ENCODE measurements around the gene EPHA4. TPM values are rescaled to one million over a fixed set of nuclear protein-coding genes. Genes with fewer than 3 reads are reported as not detected.

EPHA4 gene
- total and polyA plus RNA-seq, 2 experiments from 2014 or later: 24.4 to 42.2 TPM

- Histone ChIP-seq H2AFZ (no peak overlapping the region), H3K27ac (no peak overlapping the region), H3K27me3 (replicated peaks; ENCODE audit: insufficient read depth) (no peaks in the 10 kb centered on the region), H3K79me2 (ENCODE audit: insufficient read depth) (peaks cover 6% of the 10 kb centered on the region), H3K9me3 (ENCODE audit: low read depth) (no peaks in the 10 kb centered on the region), H3K36me3 (ENCODE audit: low read depth) (peaks cover 27% of the 10 kb centered on the region; the same call in 1 of the 2 replicates), H4K20me1 (ENCODE audit: insufficient read depth) (no peaks in the 10 kb centered on the region), H3K4me3 (no peak overlapping the region), H3F3A (ENCODE audit: insufficient read depth) (peaks cover 20% of the 10 kb centered on the region), H3K9me2 (ENCODE audit: insufficient read depth) (no peaks in the 10 kb centered on the region), H3K4me2 (ENCODE audit: unreplicated experiment) (no peak overlapping the region), H3K9ac (no peak overlapping the region), H3K4me1 (ENCODE audit: insufficient read depth) (peaks cover 19% of the 10 kb centered on the region)
- TF ChIP-seq EZH2 (IDR thresholded peaks at IDR 0.05; ENCODE audit: insufficient read depth, poor library complexity, severe bottlenecking) (no peak), EZH2phosphoT487 (IDR thresholded peaks at IDR 0.05; ENCODE audit: insufficient read depth, low read depth) (no peak)
- 97 to 100% methylated on average over 5 of the region's 5 CpGs for WGBS, 2 experiments (ENCODE audit: low coverage in 1 of 2, low lambda C conversion rate in 2 of 2, missing lambda C conversion rate in 2 of 2)
- DNase-seq: no peak
- in situ Hi-C loops (cut with MboI): no loop called here
These were observed 113.5 kb downstream of the EPHA4 start for GRCh38 chr2:221458578-221458977.

GRCh38 chr2:221455214-221455613 lies 116.9 kb downstream of the EPHA4 start:
- Histone ChIP-seq H3K9me3 (ENCODE audit: low read depth) (no peaks in the 10 kb centered on the region), H3F3A (ENCODE audit: insufficient read depth) (no peaks in the 10 kb centered on the region), H3K4me1 (ENCODE audit: insufficient read depth) (no peaks in the 10 kb centered on the region), H3K9ac (no peak overlapping the region), H2AFZ (no peak overlapping the region), H3K36me3 (ENCODE audit: low read depth) (peaks cover 34% of the 10 kb centered on the region), H3K27me3 (replicated peaks; ENCODE audit: insufficient read depth) (no peaks in the 10 kb centered on the region), H3K9me2 (ENCODE audit: insufficient read depth) (no peaks in the 10 kb centered on the region), H3K4me3 (no peak overlapping the region), H3K27ac (no peak overlapping the region), H4K20me1 (ENCODE audit: insufficient read depth) (no peaks in the 10 kb centered on the region), H3K79me2 (ENCODE audit: insufficient read depth) (peaks cover 6% of the 10 kb centered on the region; the same call in 1 of the 2 replicates), H3K4me2 (ENCODE audit: unreplicated experiment) (no peak overlapping the region)
- in situ Hi-C loops (cut with MboI): no loop called here
- no peak for DNase-seq
- TF ChIP-seq EZH2phosphoT487 (IDR thresholded peaks at IDR 0.05; ENCODE audit: insufficient read depth, low read depth): no peak
- no peak for TF ChIP-seq EZH2 (IDR thresholded peaks at IDR 0.05; ENCODE audit: insufficient read depth, poor library complexity, severe bottlenecking)
- 97% methylated on average over 6 of the region's 6 CpGs for WGBS, 2 experiments (ENCODE audit: low coverage in 1 of 2, low lambda C conversion rate in 2 of 2, missing lambda C conversion rate in 2 of 2)

- Histone ChIP-seq H3K9me3 (ENCODE audit: low read depth) (no peaks in the 10 kb centered on the region), H3K9ac (no peak overlapping the region), H3K4me1 (ENCODE audit: insufficient read depth) (no peaks in the 10 kb centered on the region), H3K36me3 (ENCODE audit: low read depth) (peaks cover 34% of the 10 kb centered on the region), H3K79me2 (ENCODE audit: insufficient read depth) (peaks cover 2% of the 10 kb centered on the region; the same call in 1 of the 2 replicates), H3K27me3 (replicated peaks; ENCODE audit: insufficient read depth) (no peaks in the 10 kb centered on the region), H3K9me2 (ENCODE audit: insufficient read depth) (no peaks in the 10 kb centered on the region), H3K4me2 (ENCODE audit: unreplicated experiment) (no peak overlapping the region), H2AFZ (no peak overlapping the region), H3K27ac (no peak overlapping the region), H4K20me1 (ENCODE audit: insufficient read depth) (no peaks in the 10 kb centered on the region), H3F3A (ENCODE audit: insufficient read depth) (no peaks in the 10 kb centered on the region), H3K4me3 (no peak overlapping the region)
- no peak for TF ChIP-seq EZH2 (IDR thresholded peaks at IDR 0.05; ENCODE audit: insufficient read depth, poor library complexity, severe bottlenecking)
- no peak for DNase-seq
- 95 to 98% methylated on average over 3 of the region's 3 CpGs for WGBS, 2 experiments (ENCODE audit: low coverage in 1 of 2, low lambda C conversion rate in 2 of 2, missing lambda C conversion rate in 2 of 2)
- in situ Hi-C loops (cut with MboI): no loop called here
These were observed 117.5 kb downstream of the EPHA4 start for GRCh38 chr2:221454459-221455105.

- Histone ChIP-seq H3F3A (ENCODE audit: insufficient read depth) (no peaks in the 10 kb centered on the region), H3K36me3 (ENCODE audit: low read depth) (peaks cover 33% of the 10 kb centered on the region), H3K4me1 (ENCODE audit: insufficient read depth) (no peaks in the 10 kb centered on the region), H3K9me2 (ENCODE audit: insufficient read depth) (no peaks in the 10 kb centered on the region), H3K27me3 (replicated peaks; ENCODE audit: insufficient read depth) (no peaks in the 10 kb centered on the region), H3K9ac (no peak overlapping the region), H3K79me2 (ENCODE audit: insufficient read depth) (no peaks in the 10 kb centered on the region), H4K20me1 (ENCODE audit: insufficient read depth) (no peaks in the 10 kb centered on the region), H3K4me3 (no peak overlapping the region), H3K27ac (no peak overlapping the region), H2AFZ (no peak overlapping the region), H3K4me2 (ENCODE audit: unreplicated experiment) (no peak overlapping the region), H3K9me3 (ENCODE audit: low read depth) (no peaks in the 10 kb centered on the region)
- TF ChIP-seq EZH2phosphoT487 (IDR thresholded peaks at IDR 0.05; ENCODE audit: insufficient read depth, low read depth) (no peak), EZH2 (IDR thresholded peaks at IDR 0.05; ENCODE audit: insufficient read depth, poor library complexity, severe bottlenecking) (no peak)
- DNase-seq: no peak
- in situ Hi-C loops (cut with MboI): no loop called here
- WGBS, 2 experiments (ENCODE audit: low coverage in 1 of 2, low lambda C conversion rate in 2 of 2, missing lambda C conversion rate in 2 of 2): 98 to 99% methylated on average over 13 of the region's 13 CpGs
These were observed 120.0 kb downstream of the EPHA4 start for GRCh38 chr2:221451862-221452788.

Measured in GM23248 (cell line).